LoVo (cell line): ENCODE measurements around the gene CUX1.

Experiments used
- DNase-seq: peaks from one replicate; pipeline ENCODE4 v3.0.0-alpha.2; 2016; ENCODE audit warnings: low spot score

Gene CUX1

DNA sequence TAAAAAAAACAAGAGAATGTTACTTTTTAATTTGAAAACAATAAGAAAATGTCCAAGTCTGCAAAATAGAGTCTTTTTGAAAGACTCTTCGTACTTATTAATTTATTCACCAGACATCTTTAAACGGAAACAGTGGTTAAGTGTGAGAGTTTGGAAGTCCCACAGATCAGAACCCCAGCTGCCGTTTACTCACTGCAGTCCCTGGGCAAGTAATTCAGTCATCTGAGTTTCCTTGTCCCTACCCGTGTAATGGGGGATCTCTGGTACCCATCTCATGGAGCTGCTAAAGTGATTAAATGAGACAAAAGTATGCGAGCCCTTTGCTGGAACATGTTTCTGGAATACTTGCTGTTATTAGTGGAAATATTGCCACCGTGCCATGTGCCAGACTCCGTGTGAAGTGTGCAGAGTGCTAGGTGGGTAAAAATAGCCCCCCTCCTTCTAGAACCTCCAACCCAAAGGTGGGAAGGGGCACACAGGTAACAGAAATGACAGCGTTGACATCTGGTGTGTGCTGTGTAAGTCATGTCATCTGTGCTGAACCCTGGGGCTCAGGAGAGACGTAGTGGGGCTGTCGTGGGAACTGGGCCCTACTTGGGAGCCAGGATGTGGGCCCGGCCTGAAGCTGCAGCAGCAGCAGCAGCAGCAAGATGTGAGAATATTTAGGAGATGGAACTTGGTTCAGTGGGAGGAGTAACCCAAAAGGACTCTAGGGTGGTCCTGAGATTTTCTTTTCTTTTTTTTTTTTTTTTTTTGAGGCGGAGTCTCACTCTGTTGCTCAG lies 140.5 kb downstream of the CUX1 start:
- DNase-seq, result no peak

- no peak for DNase-seq
Observed at GRCh38 chr7:101959342-101959741, 141.9 kb downstream of the CUX1 start.

GRCh38 chr7:101959829-101960228 lies 142.4 kb downstream of the CUX1 start:
- DNase-seq, result no peak

DNA sequence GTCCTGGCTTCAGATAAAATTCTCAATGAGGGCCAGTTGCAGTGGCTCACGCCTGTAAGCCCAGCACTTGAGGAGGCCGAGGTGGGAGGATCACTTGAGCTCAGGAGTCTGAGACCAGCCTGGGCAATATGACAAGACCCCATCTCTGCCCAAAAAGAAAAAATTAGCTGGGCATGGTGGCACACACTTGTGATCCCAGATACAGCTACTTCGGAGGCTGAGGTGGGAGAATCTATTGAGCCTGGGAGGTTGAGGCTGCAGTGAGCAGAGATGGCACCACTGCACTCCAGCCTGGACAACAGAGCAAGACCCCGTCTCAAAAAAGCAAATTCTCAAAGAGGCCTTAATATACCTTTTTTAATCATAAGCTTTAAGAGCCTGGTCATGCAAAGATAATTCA lies 142.9 kb downstream of the CUX1 start:
- no peak for DNase-seq

DNA sequence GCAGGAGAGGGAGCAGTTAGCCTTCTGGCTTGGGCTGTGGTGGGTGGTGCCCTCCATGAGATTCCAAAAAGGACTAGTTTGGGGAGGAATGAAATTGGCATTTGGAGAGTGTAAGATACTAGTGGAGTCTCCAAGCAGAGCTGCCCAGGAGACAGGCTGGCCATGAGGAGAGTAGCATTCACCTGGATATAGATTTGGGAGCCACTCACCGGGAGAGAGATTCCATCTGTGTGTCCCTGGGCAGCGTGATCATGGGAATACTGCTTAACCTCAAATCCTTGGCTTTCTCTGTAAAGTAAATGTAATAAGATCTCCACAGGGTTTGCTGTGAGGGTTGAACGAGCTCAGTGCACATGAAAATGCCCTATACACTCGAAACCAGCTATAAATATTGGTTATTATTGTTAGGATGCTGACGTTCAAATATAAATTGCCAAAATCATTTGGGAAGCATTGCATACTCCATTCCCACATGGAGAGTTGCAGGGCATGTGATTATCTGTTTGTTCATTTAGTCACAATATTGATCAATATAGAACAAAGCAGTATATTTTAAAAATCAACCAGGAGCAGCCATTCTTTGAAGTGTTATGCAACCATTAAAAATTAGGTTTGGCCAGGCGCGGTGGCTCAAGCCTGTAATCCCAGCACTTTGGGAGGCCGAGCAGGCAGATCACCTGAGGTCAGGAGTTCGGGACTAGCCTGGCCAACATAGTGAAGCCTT lies 143.7 kb downstream of the CUX1 start:
- no peak for DNase-seq

- DNase-seq, result no peak
Observed at GRCh38 chr7:101961811-101962210, 144.4 kb downstream of the CUX1 start.

- no peak for DNase-seq
Observed at GRCh38 chr7:101963693-101964092, 146.3 kb downstream of the CUX1 start.

- no peak for DNase-seq
Observed at GRCh38 chr7:101964680-101965452, 147.4 kb downstream of the CUX1 start.

GRCh38 chr7:101968720-101969466 lies 151.5 kb downstream of the CUX1 start:
- no peak for DNase-seq

- DNase-seq, result no peak
Observed at GRCh38 chr7:101969997-101970585, 152.7 kb downstream of the CUX1 start.

GRCh38 chr7:101970801-101971200 lies 153.4 kb downstream of the CUX1 start:
- no peak for DNase-seq

GRCh38 chr7:101971457-101971856 lies 154.0 kb downstream of the CUX1 start:
- no peak for DNase-seq

GRCh38 chr7:101972627-101973026 lies 155.2 kb downstream of the CUX1 start:
- DNase-seq, result no peak

GRCh38 chr7:101973130-101973529 lies 155.7 kb downstream of the CUX1 start:
- DNase-seq, result no peak

DNA sequence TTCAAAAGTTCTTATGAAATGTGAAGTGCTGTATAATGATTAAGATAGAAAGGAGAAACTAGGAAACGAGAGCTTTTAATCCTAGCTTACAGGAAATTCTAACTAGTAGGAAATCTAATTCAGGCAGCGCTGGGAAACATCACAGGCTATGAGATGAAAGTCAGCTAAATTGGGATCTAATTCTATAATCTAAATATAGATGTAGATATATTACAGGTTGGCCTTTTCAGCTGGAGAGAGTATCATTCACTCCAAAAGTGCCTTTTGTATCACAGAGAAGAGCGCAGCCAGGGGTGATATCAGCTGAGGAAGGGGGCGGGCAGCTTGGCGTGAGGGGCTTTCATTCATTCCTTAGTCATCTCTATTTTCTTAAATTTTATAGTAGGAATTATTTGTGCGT lies 157.0 kb downstream of the CUX1 start:
- no peak for DNase-seq

DNA sequence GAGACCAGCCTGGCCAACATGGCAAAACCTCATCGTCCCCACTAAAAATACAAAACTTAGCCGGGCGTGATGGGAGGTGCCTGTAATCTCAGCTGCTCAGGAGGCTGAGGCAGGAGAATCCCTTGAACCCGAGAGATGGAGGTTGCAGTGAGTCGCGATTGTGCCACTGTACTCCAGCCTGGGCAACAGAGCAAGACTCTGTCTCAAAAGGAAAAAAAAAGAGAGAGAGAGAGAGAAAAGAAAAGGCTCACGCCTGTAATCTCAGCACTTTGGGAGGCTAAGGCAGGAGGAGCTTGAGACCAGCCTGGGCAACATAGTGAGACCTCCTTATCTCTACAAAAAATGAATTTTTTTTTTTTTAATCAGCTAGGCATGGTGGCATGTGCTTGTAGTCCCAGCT lies 157.6 kb downstream of the CUX1 start:
- DNase-seq, result no peak

- DNase-seq, result no peak
Observed at GRCh38 chr7:101976411-101976810, 159.0 kb downstream of the CUX1 start.

GRCh38 chr7:101977249-101977648 lies 159.8 kb downstream of the CUX1 start:
- DNase-seq, result no peak

GRCh38 chr7:101978683-101979082 lies 161.3 kb downstream of the CUX1 start:
- no peak for DNase-seq

DNA sequence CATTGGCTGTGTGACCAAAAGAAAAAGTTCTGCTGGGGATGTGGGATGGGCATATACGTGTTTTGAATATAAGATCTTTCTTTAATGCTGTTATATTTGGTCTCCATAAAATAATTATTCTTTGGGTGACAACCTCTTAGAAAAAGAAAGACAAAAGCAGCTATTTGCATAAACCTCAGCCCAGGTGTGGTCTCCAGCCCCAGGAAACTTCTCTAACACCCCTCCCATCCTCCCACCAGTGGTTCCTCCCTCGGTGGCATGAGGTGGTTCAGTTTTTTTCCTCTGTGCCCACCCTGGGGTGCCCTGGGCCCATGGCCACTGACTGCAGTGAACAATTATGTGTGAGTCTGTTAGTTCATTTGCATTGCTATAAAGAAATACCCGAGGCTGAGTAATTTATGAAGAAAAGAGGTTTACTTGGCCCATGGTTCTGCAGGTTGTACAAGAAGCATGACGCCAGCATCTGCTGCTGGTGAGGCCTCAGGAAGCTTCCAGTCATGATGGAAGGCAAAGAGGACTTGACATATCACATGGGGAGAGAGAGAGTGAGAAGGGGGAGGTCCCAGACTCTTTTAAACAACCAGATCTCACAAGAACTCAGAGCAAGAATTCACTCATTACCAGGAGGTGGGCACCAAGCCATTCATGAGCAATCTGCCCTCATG lies 165.9 kb downstream of the CUX1 start:
- no peak for DNase-seq
